HCT116 (cell line): ENCODE measurements around the gene SSH2. TPM values are rescaled to one million over a fixed set of nuclear protein-coding genes. Genes with fewer than 3 reads are reported as not detected.

Experiments used
- ATAC-seq: fragments of 200-7000 bp; cut with Tn5 transposase; 2 replicates; pipeline ENCODE4 v1.9.1; 2020; ENCODE audit warnings: mild to moderate bottlenecking, moderate library complexity
- BruUV-seq: library from RNA; stranded (reverse); fragments of 400-500 nt; replicated peaks from 2 replicates; lab custom pipeline; 2021; lab: Mats Ljungman, UMichigan
- CTCF ChIA-PET: fragments of 300-600 bp; sonication (Branson Sonifier 250); formaldehyde crosslinking; loops from one replicate; lab custom pipeline; 2021; ENCODE audit warnings: antibody characterized with exemption; lab: Charles Lee
- POLR2A ChIA-PET: fragments of 300-600, 350-600 bp; sonication (Branson Sonifier 250); formaldehyde crosslinking; loops from one replicate; lab custom pipeline; 2021; ENCODE audit warnings: antibody characterized with exemption; lab: Charles Lee
- RAD21 ChIA-PET, 2 experiments: fragments of 300-600 bp; sonication (Branson Sonifier 250); formaldehyde crosslinking; loops; one replicate each; lab custom pipeline; 2023; ENCODE audit warnings: low total read pairs in 2 of 2; ENCODE audit not compliant: uncharacterized antibody in 2 of 2, unreplicated experiment in 2 of 2, low non-redundant PET in 1 of 2; lab: Charles Lee
- DNase-seq: peaks from one replicate; pipeline ENCODE4 v3.0.0-alpha.2; 2010; ENCODE audit warnings: low read depth, low spot score
- H2AFZ ChIP-seq: fragments of 200-600 bp; shearing (Covaris generic), sonication (generic); 2 replicates; pipeline ENCODE4 v1.6.1; 2017; ENCODE audit warnings: low read depth, mixed run types, mixed read lengths, antibody characterized with exemption, low read length; ENCODE audit not compliant: poor library complexity, severe bottlenecking
- H3K27ac ChIP-seq: 2 replicates; pipeline ENCODE4 v1.5.1; 2012; ENCODE audit warnings: low read depth, low read length
- H3K27me3 ChIP-seq: fragments of 200-600 bp; sonication (generic); 2 replicates; pipeline ENCODE4 v1.6.1; 2016; ENCODE audit warnings: mixed run types, low read length, mixed read lengths; ENCODE audit not compliant: insufficient read depth
- H3K36me3 ChIP-seq, 2 experiments: fragments of 200-500 bp in 1 of 2; fragments of 200-600 bp in 1 of 2; sonication (Bioruptor generic) in 1 of 2; sonication (generic) in 1 of 2; 2 replicates each; pipeline versions ENCODE4 v1.5.1 to v1.6.1; 2014 to 2016; ENCODE audit warnings: low read length in 2 of 2, inconsistent platforms in 1 of 2, mixed read lengths in 1 of 2, mixed run types in 1 of 2; ENCODE audit not compliant: insufficient read depth in 2 of 2, control insufficient read depth in 1 of 2
- H3K4me1 ChIP-seq, 2 experiments: fragments of 200-600 bp in 1 of 2; sonication (generic) in 1 of 2; 2 replicates each; pipeline versions ENCODE4 v1.5.1 to v1.6.1; 2012 to 2017; ENCODE audit warnings: low read length in 2 of 2, inconsistent platforms in 1 of 2, mild to moderate bottlenecking in 1 of 2, mixed read lengths in 1 of 2, mixed run types in 1 of 2, moderate library complexity in 1 of 2; ENCODE audit not compliant: insufficient read depth in 2 of 2, control insufficient read depth in 1 of 2
- H3K4me2 ChIP-seq: fragments of 200-600 bp; sonication (generic); 2 replicates; pipeline ENCODE4 v1.6.1; 2017; ENCODE audit warnings: mixed run types, low read length, mixed read lengths
- H3K4me3 ChIP-seq, 2 experiments: fragments of 200-600 bp in 1 of 2; sonication (generic) in 1 of 2; replicated peaks in 1 of 2; 2 replicates each; pipeline ENCODE4 v1.5.1; 2011 to 2016; ENCODE audit warnings: low read length in 2 of 2, control low read depth in 1 of 2, low read depth in 1 of 2, mild to moderate bottlenecking in 1 of 2, mixed read lengths in 1 of 2, mixed run types in 1 of 2
- H3K79me2 ChIP-seq: fragments of 200-600 bp; sonication (generic); 2 replicates; pipeline ENCODE4 v1.6.1; 2017; ENCODE audit warnings: mild to moderate bottlenecking, mixed run types, low read length, moderate library complexity, mixed read lengths; ENCODE audit not compliant: insufficient read depth
- H3K9ac ChIP-seq: fragments of 200-600 bp; sonication (generic); 2 replicates; pipeline ENCODE4 v1.6.1; 2016; ENCODE audit warnings: low read length, mixed read lengths
- H3K9me2 ChIP-seq: fragments of 200-600 bp; sonication (generic), shearing (Covaris generic); 2 replicates; pipeline ENCODE4 v1.6.1; 2017; ENCODE audit warnings: mixed run types, mild to moderate bottlenecking, moderate library complexity; ENCODE audit not compliant: insufficient read depth
- H3K9me3 ChIP-seq, 2 experiments: fragments of 200-500 bp in 1 of 2; fragments of 200-600 bp in 1 of 2; sonication (Bioruptor generic) in 1 of 2; sonication (generic) in 1 of 2; 2 replicates each; pipeline ENCODE4 v1.6.1; 2014 to 2017; ENCODE audit warnings: low read length in 2 of 2, mixed read lengths in 2 of 2, inconsistent platforms in 1 of 2, low read depth in 1 of 2, mild to moderate bottlenecking in 1 of 2, mixed run types in 1 of 2, moderate library complexity in 1 of 2; ENCODE audit not compliant: control insufficient read depth in 1 of 2, insufficient read depth in 1 of 2
- H4K20me1 ChIP-seq: fragments of 200-600 bp; sonication (generic), shearing (Covaris generic); 2 replicates; pipeline ENCODE4 v1.6.1; 2017; ENCODE audit warnings: mixed run types, mild to moderate bottlenecking, moderate library complexity; ENCODE audit not compliant: insufficient read depth
- CEBPB ChIP-seq: IDR thresholded peaks from 2 replicates; pipeline ENCODE4 v1.6.1; 2012; ENCODE audit warnings: low read depth
- EGR1 ChIP-seq: IDR thresholded peaks from 2 replicates; pipeline ENCODE4 v1.6.1; 2012; ENCODE audit warnings: low read depth
- ELF1 ChIP-seq: IDR thresholded peaks from 2 replicates; pipeline ENCODE4 v1.6.1; 2012; ENCODE audit warnings: low read depth, borderline replicate concordance
- JUND ChIP-seq: IDR thresholded peaks from 2 replicates; pipeline ENCODE4 v1.6.1; 2012
- POLR2A ChIP-seq: IDR thresholded peaks from 2 replicates; pipeline ENCODE4 v1.7.0; 2011; ENCODE audit warnings: borderline replicate concordance; ENCODE audit not compliant: insufficient read depth, insufficient read length; ENCODE audit errors: extremely low read depth
- RAD21 ChIP-seq: IDR thresholded peaks from 2 replicates; pipeline ENCODE4 v1.6.1; 2012; ENCODE audit warnings: low read depth, mild to moderate bottlenecking
- SP1 ChIP-seq: IDR thresholded peaks from 2 replicates; pipeline ENCODE4 v1.6.1; 2012; ENCODE audit warnings: low read depth
- ZBTB33 ChIP-seq: IDR thresholded peaks from 2 replicates; pipeline ENCODE4 v1.6.1; 2011; ENCODE audit warnings: mild to moderate bottlenecking, low read length, moderate library complexity; ENCODE audit not compliant: insufficient replicate concordance; ENCODE audit errors: extremely low read depth
- ZNF274 ChIP-seq: fragments of 200-500 bp; sonication (Bioruptor generic); IDR thresholded peaks from 2 replicates; pipeline ENCODE4 v1.6.1; 2014; ENCODE audit warnings: mild to moderate bottlenecking, low read depth, low read length, inconsistent platforms
- intact Hi-C: fragments of 100-400 bp; cut with micrococcal nuclease; formaldehyde crosslinking; loops from 2 replicates; pipeline ENCODE4 v1.10.0; 2022
- total RNA-seq: library from RNA; stranded (reverse); gene quantifications from one replicate; pipeline ENCODE4 v1.2.1, GENCODE V29; 2021; ENCODE audit not compliant: unreplicated experiment
- TF ChIP-seq, protein P1 (sequence below): IDR thresholded peaks from 2 replicates; pipeline ENCODE4 v1.6.1; 2012; ENCODE audit warnings: low read depth

Gene SSH2
- total RNA-seq, 1 experiment from 2014 or later, result 17.0 TPM

GRCh38 chr17:29683481-29683880 is 246.5 kb downstream of the SSH2 start (continued):
- TF ChIP-seq ZBTB33 (no peak), RAD21 (no peak), ZNF274 (no peak), CEBPB (no peak)

DNA sequence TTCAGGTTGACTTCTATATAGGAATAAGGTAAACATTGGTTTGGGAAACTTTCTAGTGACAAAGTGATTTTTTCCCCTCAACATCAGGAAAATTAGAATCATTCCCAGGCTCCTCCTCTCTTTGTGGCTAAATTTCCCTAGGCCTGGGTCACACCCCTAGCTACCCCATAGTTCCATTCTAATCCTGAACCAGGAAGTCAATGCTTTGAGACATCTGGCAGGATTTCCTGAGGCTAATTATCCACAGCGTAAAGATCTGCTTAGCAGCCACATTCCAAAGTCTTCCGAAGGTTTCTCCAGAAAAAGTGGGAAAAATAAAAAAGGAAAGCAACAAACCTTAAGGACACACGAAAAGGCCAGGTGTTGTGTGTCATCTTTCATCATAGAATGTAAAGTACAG is 247.0 kb downstream of the SSH2 start:
- Histone ChIP-seq H3K9me3 (no peaks in the 10 kb centered on the region), H3K36me3 (no peaks in the 10 kb centered on the region), H3K4me1 (peaks cover 11 to 29% of the 10 kb centered on the region in 2 experiments; a peak in 3 of 4 replicates), H3K79me2 (no peaks in the 10 kb centered on the region), H3K4me3 (no peak overlapping the region), H3K27ac (no peak overlapping the region), H3K27me3 (no peaks in the 10 kb centered on the region), H4K20me1 (no peaks in the 10 kb centered on the region), H3K9me2 (no peaks in the 10 kb centered on the region), H3K9ac (no peak overlapping the region), H3K4me2 (no peak overlapping the region), H2AFZ (no peak overlapping the region)
- TF ChIP-seq CEBPB (no peak), ELF1 (no peak), JUND (no peak), SP1 (no peak), POLR2A (no peak), RAD21 (no peak), EGR1 (no peak)
- TF ChIP-seq, protein P1, sequence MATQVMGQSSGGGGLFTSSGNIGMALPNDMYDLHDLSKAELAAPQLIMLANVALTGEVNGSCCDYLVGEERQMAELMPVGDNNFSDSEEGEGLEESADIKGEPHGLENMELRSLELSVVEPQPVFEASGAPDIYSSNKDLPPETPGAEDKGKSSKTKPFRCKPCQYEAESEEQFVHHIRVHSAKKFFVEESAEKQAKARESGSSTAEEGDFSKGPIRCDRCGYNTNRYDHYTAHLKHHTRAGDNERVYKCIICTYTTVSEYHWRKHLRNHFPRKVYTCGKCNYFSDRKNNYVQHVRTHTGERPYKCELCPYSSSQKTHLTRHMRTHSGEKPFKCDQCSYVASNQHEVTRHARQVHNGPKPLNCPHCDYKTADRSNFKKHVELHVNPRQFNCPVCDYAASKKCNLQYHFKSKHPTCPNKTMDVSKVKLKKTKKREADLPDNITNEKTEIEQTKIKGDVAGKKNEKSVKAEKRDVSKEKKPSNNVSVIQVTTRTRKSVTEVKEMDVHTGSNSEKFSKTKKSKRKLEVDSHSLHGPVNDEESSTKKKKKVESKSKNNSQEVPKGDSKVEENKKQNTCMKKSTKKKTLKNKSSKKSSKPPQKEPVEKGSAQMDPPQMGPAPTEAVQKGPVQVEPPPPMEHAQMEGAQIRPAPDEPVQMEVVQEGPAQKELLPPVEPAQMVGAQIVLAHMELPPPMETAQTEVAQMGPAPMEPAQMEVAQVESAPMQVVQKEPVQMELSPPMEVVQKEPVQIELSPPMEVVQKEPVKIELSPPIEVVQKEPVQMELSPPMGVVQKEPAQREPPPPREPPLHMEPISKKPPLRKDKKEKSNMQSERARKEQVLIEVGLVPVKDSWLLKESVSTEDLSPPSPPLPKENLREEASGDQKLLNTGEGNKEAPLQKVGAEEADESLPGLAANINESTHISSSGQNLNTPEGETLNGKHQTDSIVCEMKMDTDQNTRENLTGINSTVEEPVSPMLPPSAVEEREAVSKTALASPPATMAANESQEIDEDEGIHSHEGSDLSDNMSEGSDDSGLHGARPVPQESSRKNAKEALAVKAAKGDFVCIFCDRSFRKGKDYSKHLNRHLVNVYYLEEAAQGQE, result no peak
- DNase-seq, result no peak
- no TSS peak for BruUV-seq
- ChIA-PET RAD21 (no interaction called here), CTCF (interaction anchor here (1.5 kb wide), 1 partner anchor 97 kb away, joined by 3 read pairs; no protein-coding TSS in a partner anchor), POLR2A (no interaction called here)
- ATAC-seq, result no peak
- intact Hi-C loops, result loop anchor here (10.0 kb wide), 1 partner anchor 62 kb away; no protein-coding TSS in a partner anchor
